Measurements from ENCODE around the gene SMIM5. TPM values are rescaled to one million over a fixed set of nuclear protein-coding genes. Genes with fewer than 3 reads are reported as not detected.

SMIM5 gene
- polyA plus RNA-seq, 2 of the 4 experiments (the other 2 are of a cell fraction): 0.15 to 0.25 TPM

GRCh38 chr17:75617675-75618074, 15.6 kb upstream of the SMIM5 start (continued):
- TF ChIP-seq RNF2 (IDR thresholded peaks at IDR 0.05; ENCODE audit: borderline replicate concordance, low read depth): no peak
- no peak for TF ChIP-seq ATOH8 (CRISPR knock-in tag; IDR thresholded peaks at IDR 0.05; ENCODE audit: low read depth)

GRCh38 chr17:75619506-75620431, 13.5 kb upstream of the SMIM5 start:
- Histone ChIP-seq H3K4me3 (no peak overlapping the region), H3K27ac (peak overlapping the region in 1 of 2 experiments; percentile 4; a peak in 2 of 6 replicates), H3K9me3 (no peaks in the 10 kb centered on the region), H3K4me2 (no peak overlapping the region), H3K4me1 (peaks cover 4% of the 10 kb centered on the region)
- peak; percentile 26 to 56; a peak in 3 of 5 replicates for TF ChIP-seq RAD21 (conservative IDR thresholded peaks at IDR 0.05 in 1 of 2, IDR thresholded peaks at IDR 0.05 in 1 of 2)
- no peak for TF ChIP-seq REST (IDR thresholded peaks at IDR 0.05)
- TF ChIP-seq CTCF (IDR thresholded peaks at IDR 0.05): peak; percentile 55
- peak; percentile 63 for TF ChIP-seq SMC3 (IDR thresholded peaks at IDR 0.05)
- ChIA-PET POLR2A (interaction anchor here (2.6 kb wide), 1 partner anchor 9 kb away, joined by 7 read pairs; no protein-coding TSS in a partner anchor), CTCF (interaction anchor here (0.9 to 51.3 kb wide), 10 partner anchors 10 to 165 kb away, joined by 3 to 2254 read pairs (median 4); partner anchors contain the start of genes GALK1, LLGL2, MYO15B and RECQL5)
- 82% methylated on average over 27 of the region's 36 CpGs for WGBS (ENCODE audit: missing lambda C conversion rate)
- FAIRE-seq: no peak
- peak; percentile 57 to 81 for ATAC-seq
- peak; percentile 70 to 75 for DNase-seq (ENCODE audit: low read depth in 1 of 2, low spot score in 1 of 2)

GRCh38 chr17:75621489-75621888, 11.7 kb upstream of the SMIM5 start:
- ATAC-seq: no peak
- TF ChIP-seq KDM5A (IDR thresholded peaks at IDR 0.05) (no peak), JUN (IDR thresholded peaks at IDR 0.05) (no peak), MAFK (IDR thresholded peaks at IDR 0.05; ENCODE audit: partially characterized antibody) (no peak), SMC3 (IDR thresholded peaks at IDR 0.05) (no peak), EHMT2 (IDR thresholded peaks at IDR 0.05; ENCODE audit: low read depth) (no peak), EHF (CRISPR knock-in tag; IDR thresholded peaks at IDR 0.05) (no peak), JUNB (IDR thresholded peaks at IDR 0.05) (no peak), MAX (IDR thresholded peaks at IDR 0.05) (no peak), USF2 (IDR thresholded peaks at IDR 0.05) (no peak), CBX2 (IDR thresholded peaks at IDR 0.05; ENCODE audit: borderline replicate concordance, low read depth) (no peak), RFX5 (IDR thresholded peaks at IDR 0.05) (no peak), MYC (IDR thresholded peaks at IDR 0.05; ENCODE audit: borderline replicate concordance, low read length) (no peak)
- DNase-seq (ENCODE audit: low read depth in 1 of 2, low spot score in 1 of 2): no peak
- no peak for FAIRE-seq
- Histone ChIP-seq H3K4me2 (no peak overlapping the region), H3K9me3 (no peaks in the 10 kb centered on the region), H3K27ac (no peak overlapping the region; a peak in 1 of 6 replicates), H3K4me1 (no peaks in the 10 kb centered on the region; the same call in 2 of the 3 replicates), H3K4me3 (no peak overlapping the region)
- ChIA-PET CTCF (interaction anchor here (0.6 to 51.3 kb wide), 11 partner anchors 11 to 205 kb away, joined by 3 to 2254 read pairs (median 4); partner anchors contain the start of genes GALK1, MYO15B, RECQL5 and SAP30BP), POLR2A (interaction anchor here (1.0 to 2.6 kb wide), 2 partner anchors 11 to 154 kb away, joined by 3 to 7 read pairs; no protein-coding TSS in a partner anchor)
- WGBS (ENCODE audit: missing lambda C conversion rate): 89% methylated on average over 3 of the region's 4 CpGs
